Spleen (tissue), 7 donors: ENCODE results near the gene ANO2.

Experiments
- CTCF ChIP-seq, 11 experiments: fragments of 200-600 bp in 7 of 11; fragments of 450-650 bp in 4 of 11; sonication (generic) in 4 of 11; IDR thresholded peaks in 8 of 11; conservative IDR thresholded peaks in 3 of 11; 1 replicate in 7 of 11; 2 replicates in 4 of 11; pipeline versions ENCODE4 v1.4.0 to v1.8.0; 2016 to 2021; ENCODE audit warnings: antibody characterized with exemption in 11 of 11, inconsistent platforms in 4 of 11, mild to moderate bottlenecking in 1 of 11
- POLR2A ChIP-seq, 3 donors: fragments of 450-650 bp; IDR thresholded peaks; one replicate each; pipeline ENCODE4 v1.5.1; 2017; ENCODE audit warnings: antibody characterized with exemption in 3 of 3, mild to moderate bottlenecking in 1 of 3
- POLR2AphosphoS5 ChIP-seq, 3 donors: sonication (generic); formaldehyde crosslinking; IDR thresholded peaks; one replicate each; pipeline ENCODE4 v1.5.1; 2017; ENCODE audit warnings: antibody characterized with exemption in 3 of 3
- donor health status: DM: no; HTN: no; CAD: no; lungs with moderate emphysema.
- donor health status: DM: no; HTN: no; CAD: no.
- donor health status: DM: no; HTN: no; CAD: no.

DNA sequence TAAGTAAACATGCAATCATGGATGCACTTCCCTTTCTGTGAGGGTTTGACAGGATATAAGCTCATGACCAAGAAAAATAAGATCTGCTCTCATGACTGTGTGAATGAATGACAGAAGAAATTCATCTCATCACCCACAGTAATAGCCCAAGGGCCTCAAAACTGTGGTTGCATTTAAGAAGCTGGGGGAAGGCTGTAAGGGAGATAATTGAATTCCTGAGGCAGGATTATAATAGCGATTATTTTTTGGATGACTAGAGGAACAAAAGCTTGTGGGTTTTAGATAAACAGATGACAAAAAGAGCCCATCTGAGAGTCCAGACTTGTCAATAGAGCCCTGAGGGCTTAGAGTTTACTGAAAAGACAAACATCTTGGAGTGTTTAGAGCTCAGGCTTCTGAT, 352.0 kb downstream of the ANO2 start:
- TF ChIP-seq CTCF (IDR thresholded peaks at IDR 0.05 in 8 of 11, conservative IDR thresholded peaks at IDR 0.05 in 3 of 11), result no peak
- TF ChIP-seq POLR2AphosphoS5 (IDR thresholded peaks at IDR 0.05), result no peak
- TF ChIP-seq POLR2A (IDR thresholded peaks at IDR 0.05), result no peak
